Hepatocyte (in vitro differentiated cells): ENCODE data around the gene CNEP1R1. TPM values are rescaled to one million over a fixed set of nuclear protein-coding genes. Genes with fewer than 3 reads are reported as not detected.

Experiments used
- DNase-seq: peaks from one replicate; pipeline ENCODE4 v3.0.0-alpha.2; 2016; ENCODE audit warnings: low spot score
- H2AFZ ChIP-seq: fragments of 200-600 bp; sonication (generic); 2 replicates; pipeline ENCODE4 v1.6.0; 2016; ENCODE audit warnings: antibody characterized with exemption, mild to moderate bottlenecking
- H3K27ac ChIP-seq: fragments of 200-600 bp; sonication (generic); 2 replicates; pipeline ENCODE4 v1.5.1; 2016; ENCODE audit warnings: mild to moderate bottlenecking
- H3K27me3 ChIP-seq: fragments of 200-600 bp; sonication (generic); 2 replicates; pipeline ENCODE4 v1.6.1; 2016
- H3K36me3 ChIP-seq: fragments of 200-600 bp; sonication (generic); replicated peaks from 2 replicates; pipeline ENCODE4 v1.5.1; 2016; ENCODE audit warnings: low read depth; ENCODE audit not compliant: insufficient read depth
- H3K4me1 ChIP-seq: fragments of 200-600 bp; sonication (generic); 2 replicates; pipeline ENCODE4 v1.5.1; 2016; ENCODE audit warnings: mild to moderate bottlenecking, moderate library complexity; ENCODE audit not compliant: insufficient read depth
- H3K4me2 ChIP-seq: fragments of 200-600 bp; sonication (generic); 2 replicates; pipeline ENCODE4 v1.6.0; 2016
- H3K4me3 ChIP-seq: fragments of 200-600 bp; sonication (generic); 2 replicates; pipeline ENCODE4 v1.5.1; 2016; ENCODE audit warnings: mild to moderate bottlenecking
- H3K79me2 ChIP-seq: fragments of 200-600 bp; sonication (generic); 2 replicates; pipeline ENCODE4 v1.6.0; 2017; ENCODE audit warnings: mild to moderate bottlenecking
- H3K9me2 ChIP-seq: fragments of 200-600 bp; sonication (generic); replicated peaks from 2 replicates; pipeline ENCODE4 v1.6.0; 2017; ENCODE audit warnings: mild to moderate bottlenecking; ENCODE audit not compliant: insufficient read depth
- H3K9me3 ChIP-seq: fragments of 200-600 bp; sonication (generic); 2 replicates; pipeline ENCODE4 v1.5.1; 2016; ENCODE audit warnings: low read depth, mild to moderate bottlenecking
- H4K20me1 ChIP-seq: fragments of 200-600 bp; sonication (generic); 2 replicates; pipeline ENCODE4 v1.6.0; 2016; ENCODE audit warnings: mild to moderate bottlenecking; ENCODE audit not compliant: insufficient read depth, poor library complexity, severe bottlenecking
- EZH2 ChIP-seq: fragments of 200-600 bp; sonication (generic); IDR thresholded peaks from 2 replicates; pipeline ENCODE4 v1.6.1; 2016; ENCODE audit warnings: antibody characterized with exemption, mild to moderate bottlenecking, borderline replicate concordance
- EZH2phosphoT487 ChIP-seq: fragments of 200-600 bp; sonication (generic); IDR thresholded peaks from one replicate; pipeline ENCODE4 v1.6.1; 2018; ENCODE audit warnings: antibody characterized with exemption, mild to moderate bottlenecking, low read depth, moderate library complexity; ENCODE audit not compliant: unreplicated experiment, severe bottlenecking
- WGBS: methylation state at CpG from one replicate; pipeline ENCODE4 v1.1.6; 2016; ENCODE audit warnings: low lambda C conversion rate; ENCODE audit errors: missing lambda C conversion rate; 5-methylcytosine and 5-hydroxymethylcytosine counted together
- polyA plus RNA-seq: library from polyadenylated mRNA; unstranded; fragments of >200 nt; fragmentation: Nextera tagmentation; extraction: Ambion mirVana; gene quantifications from 2 replicates; pipeline ENCODE4 v1.2.1, GENCODE V29; 2016
- total RNA-seq: library from RNA; depleted of rRNA; stranded (reverse); fragments of >200 nt; gene quantifications from 2 replicates; pipeline ENCODE4 v1.2.3, GENCODE V29; 2014
- TF ChIP-seq, protein P1 (sequence below): fragments of 200-600 bp; sonication (generic); IDR thresholded peaks from 2 replicates; pipeline ENCODE4 v1.5.1; 2016; ENCODE audit warnings: antibody characterized with exemption, mild to moderate bottlenecking; ENCODE audit not compliant: poor library complexity

CNEP1R1 gene
- total and polyA plus RNA-seq, 2 experiments from 2014 or later: 23.9 to 25.8 TPM

- TF ChIP-seq EZH2 (no peak), EZH2phosphoT487 (no peak)
- TF ChIP-seq, protein P1, sequence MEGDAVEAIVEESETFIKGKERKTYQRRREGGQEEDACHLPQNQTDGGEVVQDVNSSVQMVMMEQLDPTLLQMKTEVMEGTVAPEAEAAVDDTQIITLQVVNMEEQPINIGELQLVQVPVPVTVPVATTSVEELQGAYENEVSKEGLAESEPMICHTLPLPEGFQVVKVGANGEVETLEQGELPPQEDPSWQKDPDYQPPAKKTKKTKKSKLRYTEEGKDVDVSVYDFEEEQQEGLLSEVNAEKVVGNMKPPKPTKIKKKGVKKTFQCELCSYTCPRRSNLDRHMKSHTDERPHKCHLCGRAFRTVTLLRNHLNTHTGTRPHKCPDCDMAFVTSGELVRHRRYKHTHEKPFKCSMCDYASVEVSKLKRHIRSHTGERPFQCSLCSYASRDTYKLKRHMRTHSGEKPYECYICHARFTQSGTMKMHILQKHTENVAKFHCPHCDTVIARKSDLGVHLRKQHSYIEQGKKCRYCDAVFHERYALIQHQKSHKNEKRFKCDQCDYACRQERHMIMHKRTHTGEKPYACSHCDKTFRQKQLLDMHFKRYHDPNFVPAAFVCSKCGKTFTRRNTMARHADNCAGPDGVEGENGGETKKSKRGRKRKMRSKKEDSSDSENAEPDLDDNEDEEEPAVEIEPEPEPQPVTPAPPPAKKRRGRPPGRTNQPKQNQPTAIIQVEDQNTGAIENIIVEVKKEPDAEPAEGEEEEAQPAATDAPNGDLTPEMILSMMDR: no peak
- H3K4me1 ChIP-seq: no peaks in the 10 kb centered on the region
- 80% methylated on average over 4 of the region's 4 CpGs for WGBS
- no peak overlapping the region for H3K4me3 ChIP-seq
- no peaks in the 10 kb centered on the region for H4K20me1 ChIP-seq
- no peaks in the 10 kb centered on the region for H3K9me3 ChIP-seq
- no peak for DNase-seq
- H3K4me2 ChIP-seq: no peak overlapping the region
- H3K27me3 ChIP-seq: peaks cover 9% of the 10 kb centered on the region
- H3K79me2 ChIP-seq: no peaks in the 10 kb centered on the region
- H3K27ac ChIP-seq: no peak overlapping the region
- no peaks in the 10 kb centered on the region for H3K9me2 ChIP-seq
- H2AFZ ChIP-seq: no peak overlapping the region
- no peaks in the 10 kb centered on the region for H3K36me3 ChIP-seq
Measured at GRCh38 chr16:49997721-49998251, 27.2 kb upstream of the CNEP1R1 start.

GRCh38 chr16:49998991-49999390 lies 26.0 kb upstream of the CNEP1R1 start:
- Histone ChIP-seq H3K36me3 (no peaks in the 10 kb centered on the region), H4K20me1 (no peaks in the 10 kb centered on the region), H3K4me3 (no peak overlapping the region), H3K9me2 (no peaks in the 10 kb centered on the region), H3K4me2 (no peak overlapping the region), H3K27ac (no peak overlapping the region), H3K9me3 (no peaks in the 10 kb centered on the region), H3K4me1 (no peaks in the 10 kb centered on the region), H3K27me3 (peaks cover 8% of the 10 kb centered on the region), H3K79me2 (no peaks in the 10 kb centered on the region), H2AFZ (no peak overlapping the region)
- WGBS: 92% methylated on average over 5 of the region's 5 CpGs
- TF ChIP-seq EZH2: no peak
- DNase-seq: no peak

DNA sequence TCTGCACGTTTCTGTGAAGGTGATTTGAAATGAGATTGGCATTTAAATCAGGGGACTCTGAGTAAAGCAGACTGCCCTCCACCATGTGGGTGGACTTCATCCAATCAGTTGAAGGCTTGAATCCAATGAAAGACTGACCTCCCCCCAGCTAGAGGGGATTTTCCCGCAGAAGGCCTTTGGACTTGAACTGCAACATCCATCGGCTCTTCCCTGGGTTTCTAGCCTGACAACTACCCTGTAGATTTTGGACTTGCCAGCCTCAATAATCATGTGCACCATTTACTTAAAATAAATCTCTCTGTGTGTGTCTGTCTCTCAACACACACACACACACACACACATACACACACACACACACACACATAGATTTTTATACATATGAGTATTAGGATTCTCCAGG lies 23.9 kb upstream of the CNEP1R1 start:
- Histone ChIP-seq H3K27ac (no peak overlapping the region), H3K27me3 (no peaks in the 10 kb centered on the region), H3K4me1 (no peaks in the 10 kb centered on the region), H3K4me2 (no peak overlapping the region), H3K4me3 (no peak overlapping the region), H3K9me3 (no peaks in the 10 kb centered on the region), H2AFZ (no peak overlapping the region), H4K20me1 (no peaks in the 10 kb centered on the region), H3K9me2 (no peaks in the 10 kb centered on the region), H3K79me2 (no peaks in the 10 kb centered on the region), H3K36me3 (no peaks in the 10 kb centered on the region)
- 83% methylated on average over 3 of the region's 3 CpGs for WGBS
- no peak for TF ChIP-seq EZH2phosphoT487
- TF ChIP-seq, protein P1: no peak
- TF ChIP-seq EZH2: no peak
- DNase-seq: no peak

DNA sequence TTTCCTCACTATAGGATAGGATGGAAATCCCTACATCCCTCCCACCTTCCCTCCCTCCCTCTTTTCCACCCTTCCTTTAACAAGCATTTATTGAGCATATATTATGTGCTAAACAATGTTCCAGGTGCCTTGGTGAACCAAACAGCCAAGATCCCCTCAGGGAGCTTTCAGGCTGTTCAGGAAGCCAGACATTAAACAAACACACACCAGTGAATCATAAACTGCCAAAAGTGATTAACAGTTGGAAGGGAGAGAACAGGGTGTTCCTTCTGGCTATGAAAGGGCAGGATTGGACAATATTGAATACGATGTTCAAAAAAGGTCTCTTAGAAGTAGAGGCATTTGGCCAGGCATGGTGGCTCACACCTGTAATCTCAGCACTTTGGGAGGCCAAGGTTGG lies 22.8 kb upstream of the CNEP1R1 start:
- H3K4me2 ChIP-seq: no peak overlapping the region
- TF ChIP-seq EZH2phosphoT487: no peak
- TF ChIP-seq, protein P1: no peak
- no peak for TF ChIP-seq EZH2

More for the DNA sequence above, 22.8 kb upstream of the CNEP1R1 start:
- 100% methylated on average over 1 of the region's 1 CpG for WGBS
- no peaks in the 10 kb centered on the region for H3K4me1 ChIP-seq
- DNase-seq: no peak
- no peaks in the 10 kb centered on the region for H3K9me2 ChIP-seq
- H2AFZ ChIP-seq: no peak overlapping the region
- H3K4me3 ChIP-seq: no peak overlapping the region
- H4K20me1 ChIP-seq: no peaks in the 10 kb centered on the region
- H3K27ac ChIP-seq: no peak overlapping the region
- no peaks in the 10 kb centered on the region for H3K9me3 ChIP-seq
- no peaks in the 10 kb centered on the region for H3K79me2 ChIP-seq
- no peaks in the 10 kb centered on the region for H3K27me3 ChIP-seq
- no peaks in the 10 kb centered on the region for H3K36me3 ChIP-seq
